GM19468 (cell line): ENCODE data around the gene MICAL2.

Experiments used
- ATAC-seq: cut with Tn5 transposase; IDR thresholded peaks from one replicate; pipeline ENCODE4 v1.9.1; 2021; ENCODE audit warnings: mild to moderate bottlenecking, moderate library complexity, moderate number of reproducible peaks; ENCODE audit not compliant: unreplicated experiment; ENCODE audit errors: extremely low read depth

The MICAL2 gene

DNA sequence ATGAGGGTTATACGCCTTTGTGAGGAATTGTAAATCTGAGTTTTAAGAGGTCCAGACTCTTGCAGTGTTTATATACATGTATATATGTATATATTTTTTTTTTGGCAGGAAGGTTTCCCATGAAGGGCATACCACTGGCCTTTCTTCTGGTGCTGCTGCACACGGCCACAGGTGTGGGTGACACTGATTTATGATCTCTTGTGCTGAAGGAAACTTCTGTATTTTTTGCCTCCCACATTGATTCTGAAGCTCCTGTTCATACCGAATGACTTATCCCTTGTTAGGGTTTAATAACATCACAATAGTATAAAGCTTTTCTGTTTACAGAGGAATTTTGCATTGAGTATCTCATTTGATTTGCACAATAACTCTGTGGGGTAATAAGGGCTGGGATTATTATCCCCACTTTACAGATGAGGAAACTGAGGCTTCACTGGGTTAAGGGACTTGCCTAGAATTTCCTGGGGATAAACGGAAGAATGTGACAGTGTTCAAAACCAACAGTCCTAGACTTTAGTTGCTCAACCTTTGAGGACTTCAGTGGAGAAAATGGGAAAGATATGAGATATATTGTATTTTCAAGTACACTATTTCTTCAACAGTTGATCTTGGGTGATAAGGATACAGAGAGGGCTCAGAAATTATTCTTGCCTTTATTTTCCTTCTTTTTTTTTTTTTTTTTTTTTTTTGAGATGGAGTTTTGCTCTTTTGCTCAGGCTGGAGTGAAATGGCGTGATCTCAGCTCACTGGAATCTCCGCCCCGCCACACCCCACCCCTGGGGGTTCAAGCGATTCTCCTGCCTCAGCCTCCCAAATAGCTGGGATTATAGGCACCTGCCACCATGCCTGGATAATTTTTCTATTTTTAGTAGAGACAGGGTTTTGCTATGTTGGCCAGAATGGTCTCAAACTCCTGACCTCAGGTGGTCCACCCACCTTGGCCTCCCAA lies 70.1 kb downstream of the MICAL2 start:
- no peak for ATAC-seq

DNA sequence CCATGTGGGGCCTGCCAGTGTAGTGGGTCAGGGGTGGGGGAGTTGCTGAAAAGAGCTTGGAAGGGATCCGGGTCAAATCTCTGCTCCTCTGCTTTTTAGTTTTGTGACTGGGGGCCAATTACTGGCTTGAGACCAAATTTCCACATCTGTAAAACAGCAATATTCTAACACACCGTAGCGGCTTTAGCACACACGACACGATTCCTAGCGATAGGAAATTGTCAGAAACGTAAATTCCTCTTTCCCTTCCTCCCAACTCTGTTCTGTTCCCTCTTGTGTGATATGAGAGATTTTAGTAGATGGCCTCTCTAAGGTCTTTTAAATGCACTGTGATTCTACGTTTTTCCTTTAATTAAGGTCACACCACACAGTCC lies 71.9 kb downstream of the MICAL2 start:
- ATAC-seq = no peak

DNA sequence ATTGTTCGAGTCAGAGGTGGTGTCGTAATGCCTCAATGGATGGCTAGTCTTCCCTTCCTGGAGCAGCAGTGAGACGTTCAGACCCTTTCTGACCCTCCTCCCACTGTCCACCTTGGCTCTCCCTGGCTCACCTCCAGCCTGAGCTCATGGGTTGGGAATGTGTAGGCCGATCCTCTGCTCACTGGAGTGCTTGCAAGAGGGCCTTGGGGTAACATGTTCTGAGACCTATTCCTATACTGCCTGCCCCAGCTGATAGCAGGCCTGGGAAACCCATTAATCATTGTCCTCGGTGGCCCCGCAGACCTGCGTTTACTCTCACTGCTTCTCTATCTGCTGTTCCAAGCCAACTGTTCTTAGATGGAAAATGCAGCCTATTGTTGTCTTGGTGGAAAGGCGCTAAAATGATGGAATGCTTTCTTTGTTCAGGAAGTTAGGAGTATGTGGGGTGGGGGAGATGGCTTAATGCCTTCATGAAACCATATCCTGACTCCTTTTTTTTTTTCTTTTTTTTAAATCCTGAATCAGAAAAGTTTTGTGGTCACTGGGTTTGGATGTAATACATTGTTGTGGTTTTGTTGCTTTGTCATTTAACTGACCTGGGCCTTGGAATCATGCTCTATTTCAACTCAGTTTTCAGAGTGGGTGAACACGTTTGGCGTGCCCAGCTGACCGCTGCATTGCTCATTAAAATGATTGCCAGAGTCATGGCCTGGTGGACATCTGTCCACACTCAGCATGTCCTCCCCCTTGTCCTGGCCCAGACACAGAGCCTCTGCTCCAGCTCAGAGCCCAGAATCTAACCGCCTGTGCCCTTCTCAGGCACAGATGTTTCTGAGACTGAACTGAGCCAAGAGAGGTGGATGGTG lies 72.5 kb downstream of the MICAL2 start:
- ATAC-seq = no peak

DNA sequence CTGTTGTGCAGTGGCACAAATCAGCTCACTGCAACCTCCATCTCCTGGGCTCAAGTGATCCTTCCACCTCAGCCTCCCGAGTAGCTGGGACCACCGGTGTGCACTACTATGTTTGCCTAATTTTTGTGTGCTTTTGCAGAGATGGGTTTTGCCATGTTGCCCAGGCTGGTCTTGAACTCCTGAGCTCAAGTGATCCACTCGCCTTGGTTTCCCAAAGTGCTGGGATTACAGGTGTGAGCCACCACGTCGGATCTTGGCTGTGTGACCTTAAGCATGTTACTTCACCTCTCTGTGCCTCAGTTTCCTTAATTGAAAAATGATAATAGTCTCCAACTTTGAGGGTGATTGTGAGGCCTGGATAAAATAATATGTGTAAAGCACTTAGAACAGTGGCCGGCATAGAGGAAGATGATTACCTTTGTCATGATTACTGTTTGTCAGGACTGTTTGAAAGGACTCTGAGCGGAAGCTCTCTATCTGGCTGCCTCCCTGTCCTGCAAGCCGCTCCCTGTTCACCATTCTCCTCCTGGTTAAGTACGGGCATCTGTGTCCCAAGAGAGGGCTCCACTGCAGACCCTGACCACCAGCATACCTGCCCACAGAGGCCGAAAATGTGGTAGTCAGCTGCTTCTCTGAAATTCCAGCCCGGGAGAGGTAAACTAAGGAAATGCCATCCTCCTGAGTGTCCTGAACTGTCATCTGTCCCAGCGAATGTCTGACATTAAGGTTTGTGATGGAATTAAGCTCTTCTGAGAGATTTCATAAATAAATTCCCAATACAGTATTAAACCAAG lies 73.6 kb downstream of the MICAL2 start:
- no peak for ATAC-seq

DNA sequence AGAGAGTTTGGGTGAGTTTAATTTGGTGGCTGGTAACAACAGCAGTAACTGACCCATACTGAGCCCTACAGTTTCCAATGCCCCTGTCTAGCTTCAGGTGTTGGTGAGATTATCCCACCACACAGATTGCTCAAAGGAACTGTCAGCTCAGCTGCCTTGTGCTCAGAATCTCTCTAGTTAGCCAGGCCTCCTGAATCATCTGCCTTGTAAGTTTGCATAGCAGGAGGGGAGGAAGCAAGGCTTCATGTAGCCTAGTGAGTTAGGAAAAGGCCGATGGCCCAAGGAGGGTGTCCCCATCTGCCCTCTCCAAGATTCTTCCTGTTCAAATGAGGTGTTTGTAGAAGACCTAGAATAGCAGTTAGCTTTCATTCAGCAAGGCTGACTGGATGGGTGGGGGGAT lies 74.3 kb downstream of the MICAL2 start:
- ATAC-seq = no peak

DNA sequence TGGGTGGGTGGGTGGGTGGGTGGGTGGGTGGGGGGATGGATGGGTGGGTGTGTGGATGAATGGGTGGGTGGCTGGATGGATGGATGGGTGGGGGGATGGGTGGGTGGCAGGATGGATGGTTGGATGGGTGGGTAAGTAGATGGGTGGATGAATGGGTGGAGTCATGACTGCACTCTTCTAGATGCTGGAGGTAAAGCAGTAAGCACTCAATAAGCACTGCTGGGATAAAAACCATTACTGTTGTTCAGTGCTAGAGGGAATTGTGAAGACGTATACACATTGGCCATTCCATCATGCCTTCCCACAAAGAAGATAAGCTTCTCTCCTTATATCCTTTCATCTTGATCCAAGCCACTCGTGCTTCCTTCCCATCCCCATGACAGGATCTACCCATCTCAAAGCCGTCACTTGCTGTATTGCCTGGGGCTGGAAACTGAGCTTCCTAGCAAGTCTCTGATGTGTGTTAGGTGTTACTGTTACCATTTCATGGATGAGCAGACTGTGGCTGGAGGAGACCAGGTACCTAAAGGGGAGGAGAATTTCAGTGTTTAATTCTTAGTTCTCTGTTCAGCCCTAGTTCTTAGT lies 74.8 kb downstream of the MICAL2 start:
- no peak for ATAC-seq

DNA sequence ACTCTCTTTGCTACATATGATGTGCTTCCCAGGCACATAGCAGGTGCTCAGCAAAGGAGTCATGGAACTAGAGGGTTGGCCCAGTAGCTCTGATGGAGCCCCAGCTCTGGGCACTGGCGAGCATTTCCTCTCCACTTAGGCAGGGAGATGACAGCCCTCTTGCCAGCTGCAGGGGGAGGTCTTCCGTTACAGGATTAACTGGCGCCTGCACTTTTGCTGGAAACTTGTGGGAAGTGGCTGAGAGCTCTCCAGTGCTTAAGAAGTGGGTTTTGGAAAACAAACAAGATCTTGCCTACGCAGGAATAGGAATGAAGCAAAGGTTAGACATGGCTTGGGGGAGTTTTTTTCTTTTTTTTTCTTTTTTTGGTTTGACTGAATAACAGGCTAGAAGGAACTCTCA lies 75.5 kb downstream of the MICAL2 start:
- no peak for ATAC-seq

DNA sequence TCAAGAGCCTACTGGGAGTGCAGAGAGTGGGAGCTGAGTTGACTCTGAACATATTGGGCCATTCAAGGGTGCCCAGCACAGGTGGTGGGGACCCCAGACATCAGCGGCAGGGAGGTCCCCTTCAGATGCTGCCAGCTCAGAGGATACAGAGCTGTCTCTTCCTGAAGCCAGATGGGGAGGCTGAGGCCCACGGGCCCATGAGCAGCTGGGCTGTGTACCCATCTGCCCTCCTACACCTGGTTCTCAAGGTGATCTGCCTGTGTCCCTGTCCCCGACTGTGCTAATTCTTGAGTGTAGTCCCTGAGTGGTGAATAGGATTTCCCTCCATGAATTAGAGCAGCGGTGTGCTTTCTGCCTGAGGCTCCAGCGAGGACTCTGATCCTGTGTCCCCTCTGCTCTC lies 76.3 kb downstream of the MICAL2 start:
- ATAC-seq = no peak

DNA sequence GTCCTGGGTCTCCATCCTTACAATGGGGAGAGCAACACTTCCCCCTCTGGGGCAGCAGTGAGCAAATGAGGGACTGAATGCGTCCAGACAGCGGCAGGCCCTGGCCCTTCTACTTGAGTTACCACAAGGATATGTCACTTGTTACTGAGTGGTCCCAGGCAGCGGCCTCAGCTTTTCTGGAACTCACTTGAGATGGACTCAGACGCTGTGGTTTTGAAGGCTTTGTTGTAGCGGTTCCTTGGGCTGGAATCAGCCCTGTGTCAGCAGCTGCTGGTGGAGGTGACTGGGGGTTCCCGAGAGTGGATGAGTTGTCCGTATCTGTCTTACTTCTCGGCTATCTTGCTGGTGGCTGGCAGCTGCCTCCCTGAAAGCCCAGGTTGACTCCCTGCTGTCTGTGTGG lies 77.0 kb downstream of the MICAL2 start:
- ATAC-seq = no peak

DNA sequence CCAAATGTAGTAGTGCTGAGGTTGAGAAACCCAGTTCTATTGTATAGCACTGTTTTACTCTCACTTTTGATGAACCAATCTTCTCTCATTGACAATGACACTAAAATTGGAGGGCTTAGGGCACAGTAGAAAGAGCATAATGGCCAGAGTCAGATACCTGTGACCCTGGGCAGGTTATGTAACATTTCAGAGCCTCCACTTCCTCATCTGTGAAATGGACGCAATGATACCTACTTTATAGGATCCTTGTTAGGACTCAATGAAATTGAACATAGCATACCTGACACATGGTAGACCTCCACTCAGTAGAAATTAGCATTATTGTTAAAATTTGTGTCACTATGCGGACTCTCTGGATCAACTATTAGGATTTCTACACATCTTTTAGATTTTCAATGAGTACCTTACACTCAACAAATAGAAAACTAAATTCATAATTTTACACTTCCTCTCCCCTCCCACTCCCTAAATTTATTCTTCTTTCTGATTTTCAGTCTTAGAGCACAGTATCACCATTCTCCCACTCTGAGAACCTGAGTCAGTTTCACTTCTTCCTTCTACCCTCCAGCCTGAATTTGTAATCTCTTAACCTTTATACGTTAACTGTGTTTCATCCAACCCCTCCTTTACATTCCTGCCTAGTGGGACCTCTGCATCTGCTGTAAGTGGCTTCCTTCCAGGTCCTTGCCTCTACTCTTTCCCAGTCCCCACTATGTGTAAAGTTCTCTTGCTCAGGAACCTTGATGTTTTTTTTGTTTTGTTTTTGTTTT lies 78.3 kb downstream of the MICAL2 start:
- no peak for ATAC-seq

DNA sequence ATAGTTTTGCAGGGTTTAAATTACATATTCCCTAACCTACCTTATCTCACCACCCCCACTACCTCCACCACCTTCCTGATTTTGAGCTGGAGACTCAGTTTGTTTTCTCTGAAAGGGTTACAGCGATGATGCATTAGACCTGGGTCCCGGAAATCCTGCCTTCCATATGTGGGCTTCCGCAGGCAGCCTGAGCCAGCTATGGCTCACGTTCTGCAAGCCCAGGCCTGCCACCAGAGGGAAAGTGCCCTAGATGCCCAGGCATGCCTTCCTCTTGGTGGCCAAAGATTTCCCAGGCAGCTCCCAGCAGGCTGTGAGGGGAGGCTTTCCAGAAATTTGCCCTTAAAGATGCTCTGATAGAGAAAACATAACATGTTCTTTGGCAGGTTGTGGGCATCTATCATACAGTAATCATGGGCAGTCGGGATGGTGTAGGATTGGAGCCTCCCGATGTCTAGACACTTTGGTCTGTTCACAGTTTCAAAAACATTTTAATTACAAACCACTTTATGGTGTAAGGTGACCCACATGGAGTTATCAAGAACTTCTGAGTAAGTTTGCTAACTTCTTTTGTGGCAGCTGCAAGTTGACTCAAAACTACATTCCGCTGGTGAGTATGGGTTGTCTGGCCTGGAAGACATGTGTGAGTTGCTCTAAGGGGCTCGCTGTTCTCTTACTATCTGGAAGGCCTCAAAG lies 79.3 kb downstream of the MICAL2 start:
- ATAC-seq = no peak

DNA sequence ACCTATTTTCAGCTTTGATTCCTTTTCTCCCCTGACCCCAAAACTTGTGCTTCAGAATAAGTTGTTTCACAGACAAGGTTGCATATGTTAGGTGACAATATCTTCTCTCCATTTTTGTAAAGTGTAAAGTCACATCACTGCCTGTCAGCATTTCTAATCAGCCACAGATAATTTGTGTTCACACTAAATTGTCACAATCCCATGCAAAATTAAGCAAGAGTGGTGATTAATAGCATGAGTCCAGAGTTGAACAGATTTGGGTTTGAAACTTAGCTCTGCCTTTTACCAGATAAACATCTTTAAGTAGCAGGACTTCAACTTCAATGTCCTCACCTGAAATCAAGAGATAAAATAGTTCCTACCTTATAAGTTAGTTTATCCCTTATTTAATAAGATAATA lies 80.1 kb downstream of the MICAL2 start:
- no peak for ATAC-seq

DNA sequence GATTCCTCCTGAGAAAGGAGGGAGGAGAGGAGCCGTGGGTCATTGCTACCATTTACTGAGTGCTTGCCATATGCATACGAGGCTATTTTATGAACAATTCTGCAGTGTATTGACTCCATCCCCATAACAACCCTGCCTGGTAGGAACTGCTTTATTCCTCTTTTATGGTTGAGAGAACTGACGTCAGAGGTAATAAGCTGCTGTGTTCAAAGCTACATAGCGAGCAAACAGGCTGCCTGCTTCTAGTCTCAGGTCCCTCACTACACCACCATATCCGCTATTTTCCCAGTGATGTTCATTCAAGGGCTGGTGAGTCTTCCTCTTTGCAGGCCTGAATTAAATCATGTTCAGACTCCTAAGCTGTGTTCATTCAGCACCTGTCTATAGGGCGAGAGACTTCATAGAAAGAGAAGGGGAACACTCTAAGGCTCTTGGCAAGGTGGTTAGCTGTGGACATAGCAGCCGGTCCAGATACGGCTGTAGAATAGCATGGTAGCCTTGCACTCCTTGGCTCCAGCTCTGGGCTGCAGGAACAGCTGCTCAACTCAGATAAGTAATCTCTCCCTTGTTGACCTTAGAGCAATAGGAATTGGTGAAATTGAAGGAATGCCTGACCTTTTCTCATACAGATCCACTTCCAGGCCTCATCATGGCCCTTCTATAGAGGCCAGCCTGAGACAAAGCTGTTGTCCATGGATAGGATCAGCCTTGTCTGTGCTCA lies 82.6 kb downstream of the MICAL2 start:
- no peak for ATAC-seq

DNA sequence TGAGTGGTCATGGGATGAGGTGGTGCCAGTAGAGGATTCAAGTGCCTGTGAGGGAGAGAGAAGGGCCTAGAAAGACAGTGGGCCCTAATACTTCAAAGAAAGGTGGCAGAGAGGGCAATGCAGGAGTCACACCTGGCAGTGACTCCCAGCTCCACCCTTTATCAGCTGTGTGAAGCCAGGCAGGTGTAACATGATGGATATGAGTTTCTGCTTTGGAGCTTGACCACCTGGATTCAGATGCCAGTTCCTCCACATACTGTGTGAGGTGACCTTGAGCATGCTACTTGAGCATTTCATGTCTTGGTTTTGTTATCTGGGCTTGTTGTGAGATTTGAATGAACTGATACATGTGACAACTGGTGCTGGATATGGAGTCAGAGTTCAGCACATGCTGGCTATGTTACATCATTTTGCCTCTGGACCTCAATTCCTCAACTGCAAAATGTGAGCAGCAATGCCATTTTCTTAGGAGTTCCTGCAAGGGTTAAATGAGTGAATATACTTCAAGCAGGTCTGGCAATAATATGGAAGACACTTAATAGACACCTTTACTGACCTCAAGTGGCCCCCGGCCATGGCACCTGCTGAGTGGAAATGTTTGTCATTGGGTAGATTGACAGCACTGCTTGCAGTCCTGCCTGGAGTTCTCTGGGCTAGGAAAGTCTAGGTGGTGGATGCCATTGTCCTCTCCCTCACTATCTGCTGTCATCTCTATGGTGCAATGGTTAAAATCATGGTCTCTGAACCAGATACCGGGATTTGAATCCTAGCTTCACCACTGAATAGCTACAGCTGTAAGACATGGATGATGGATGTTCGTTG lies 83.3 kb downstream of the MICAL2 start:
- no peak for ATAC-seq

DNA sequence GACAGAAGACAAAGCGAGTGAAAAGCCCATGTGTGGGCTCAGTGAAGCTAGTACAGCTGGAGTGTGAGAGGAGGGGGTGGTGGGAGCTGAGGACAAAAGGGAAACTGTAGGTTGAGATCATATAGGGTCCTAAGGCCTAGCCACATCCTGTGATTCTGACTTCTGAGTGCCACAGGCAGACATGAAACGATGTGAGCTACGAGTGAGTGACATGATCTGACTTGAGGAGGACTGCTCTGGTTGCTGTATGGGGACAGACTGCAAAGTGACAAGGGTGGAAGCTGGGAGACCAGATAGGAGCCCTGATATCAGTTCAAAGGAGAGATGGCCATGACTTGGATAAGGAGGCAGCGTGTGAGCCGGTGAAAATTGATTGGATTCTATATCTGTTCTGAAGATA lies 85.4 kb downstream of the MICAL2 start:
- peak; percentile 66 for ATAC-seq

DNA sequence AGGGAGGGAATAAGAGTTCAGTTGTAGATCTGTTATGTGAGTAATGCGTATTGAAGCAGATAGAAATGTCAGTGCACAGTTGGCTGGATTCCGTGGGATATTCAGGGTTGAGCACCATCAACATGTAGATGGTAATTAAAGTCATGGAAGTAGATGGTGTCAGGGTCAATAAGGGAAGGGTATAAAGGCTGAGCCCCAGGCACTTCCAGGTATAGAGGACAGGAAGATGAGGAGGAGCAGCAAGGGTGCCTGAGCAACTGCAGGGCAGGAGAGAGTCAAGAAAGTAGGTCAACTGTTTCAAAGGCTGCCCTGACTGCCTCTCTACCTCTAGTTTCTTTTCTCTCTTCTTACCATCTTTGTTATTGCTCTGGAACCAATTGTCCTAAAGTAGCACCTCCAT lies 85.9 kb downstream of the MICAL2 start:
- no peak for ATAC-seq

DNA sequence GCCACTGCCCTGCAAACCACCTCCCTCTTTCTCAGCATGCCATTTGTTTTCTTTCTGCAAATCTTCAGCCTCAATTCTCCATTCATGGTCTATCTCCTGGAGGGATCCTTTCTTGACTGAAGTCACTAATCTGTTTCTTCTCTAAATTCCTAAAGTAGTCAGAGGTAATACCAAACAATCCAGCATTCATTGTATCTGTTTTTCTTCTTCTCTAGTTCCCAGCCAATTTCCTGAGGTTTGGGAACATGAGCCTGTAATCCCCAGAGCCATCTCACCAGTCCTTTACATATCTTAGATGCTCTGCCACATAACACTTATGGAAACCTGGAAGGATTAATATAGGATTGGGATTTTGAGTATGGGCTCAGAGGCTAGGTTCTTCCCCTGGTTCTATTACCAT lies 86.5 kb downstream of the MICAL2 start:
- no peak for ATAC-seq
